Measurements from ENCODE around the gene PIP5K1B.

Gene PIP5K1B

DNA sequence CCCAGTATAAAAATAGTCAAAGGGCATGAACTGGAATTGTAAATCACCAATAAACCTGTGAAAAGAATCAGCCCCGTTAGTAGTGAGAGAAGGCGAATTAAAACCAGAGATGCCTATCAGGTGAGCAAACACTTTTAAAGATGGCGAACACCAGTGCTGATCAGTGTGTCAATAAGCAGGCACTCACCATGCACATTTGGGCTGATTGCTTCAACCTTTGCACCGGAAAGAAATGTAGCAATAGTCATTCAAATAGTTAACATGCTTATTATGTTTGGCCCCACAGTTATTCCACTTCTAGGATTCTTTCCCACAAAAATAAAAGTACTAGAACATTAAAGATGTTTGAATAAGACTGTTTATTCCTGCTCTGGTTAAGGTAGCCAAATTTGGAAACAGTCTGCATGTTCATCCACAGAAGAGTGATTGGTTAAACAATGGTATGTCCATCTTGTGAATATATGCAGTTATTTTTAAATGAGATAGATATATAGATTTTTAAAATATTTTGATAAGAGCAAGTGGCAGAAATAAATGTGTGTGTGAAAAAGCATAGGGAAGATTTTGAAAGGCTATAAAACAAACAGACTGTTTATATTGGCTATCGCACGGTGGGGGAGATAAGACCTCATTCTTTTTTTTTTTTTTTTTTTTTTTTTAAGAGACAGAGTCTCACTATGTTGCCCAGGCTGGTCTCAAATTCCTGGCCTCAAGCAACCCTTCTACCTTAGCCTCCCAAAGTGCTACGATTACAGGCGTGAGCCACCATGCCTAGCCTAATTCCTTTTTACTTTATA, 112.2 kb downstream of the PIP5K1B start:
- DNase-seq (ENCODE audit: low read depth in 3 of 3): no peak

DNA sequence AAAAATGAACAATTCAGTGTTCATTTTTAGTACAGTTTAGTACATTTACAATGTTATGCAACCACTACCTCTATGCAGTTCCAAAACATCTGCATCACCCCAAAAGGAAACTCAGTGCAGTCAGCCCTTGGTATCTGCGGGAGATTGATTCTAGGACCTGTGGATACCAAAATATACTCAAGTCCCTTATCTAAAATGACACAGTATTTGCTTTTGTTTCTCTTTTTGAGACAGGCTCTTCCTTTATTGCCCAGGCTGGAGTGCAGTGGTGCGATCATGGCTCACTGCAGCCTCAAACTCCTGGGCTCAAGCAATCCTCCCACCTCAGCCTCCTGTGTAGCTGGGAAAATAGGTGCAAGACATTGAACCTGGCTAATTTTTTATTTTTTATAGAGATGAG, 114.0 kb downstream of the PIP5K1B start:
- no peak for DNase-seq (ENCODE audit: low read depth in 3 of 3)

DNA sequence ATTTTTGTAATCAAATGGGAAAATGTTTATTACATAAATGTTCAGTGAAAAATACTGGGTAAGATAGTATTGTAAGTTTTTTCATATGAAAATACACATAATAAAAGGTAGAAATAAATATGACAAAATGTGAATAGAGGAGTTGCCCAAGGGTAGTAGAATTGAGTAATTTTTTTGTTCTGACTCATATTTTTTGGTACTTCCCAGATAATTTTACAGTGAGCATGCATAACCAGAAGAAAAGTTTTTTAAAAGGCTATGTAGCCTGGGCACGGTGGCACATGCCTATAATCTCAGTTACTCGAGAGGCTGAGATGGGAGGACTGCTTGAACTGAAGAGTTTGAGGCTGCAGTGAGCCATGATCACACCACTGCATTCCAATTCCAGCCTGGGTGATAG, 116.9 kb downstream of the PIP5K1B start:
- no peak for DNase-seq (ENCODE audit: low read depth in 3 of 3)

DNA sequence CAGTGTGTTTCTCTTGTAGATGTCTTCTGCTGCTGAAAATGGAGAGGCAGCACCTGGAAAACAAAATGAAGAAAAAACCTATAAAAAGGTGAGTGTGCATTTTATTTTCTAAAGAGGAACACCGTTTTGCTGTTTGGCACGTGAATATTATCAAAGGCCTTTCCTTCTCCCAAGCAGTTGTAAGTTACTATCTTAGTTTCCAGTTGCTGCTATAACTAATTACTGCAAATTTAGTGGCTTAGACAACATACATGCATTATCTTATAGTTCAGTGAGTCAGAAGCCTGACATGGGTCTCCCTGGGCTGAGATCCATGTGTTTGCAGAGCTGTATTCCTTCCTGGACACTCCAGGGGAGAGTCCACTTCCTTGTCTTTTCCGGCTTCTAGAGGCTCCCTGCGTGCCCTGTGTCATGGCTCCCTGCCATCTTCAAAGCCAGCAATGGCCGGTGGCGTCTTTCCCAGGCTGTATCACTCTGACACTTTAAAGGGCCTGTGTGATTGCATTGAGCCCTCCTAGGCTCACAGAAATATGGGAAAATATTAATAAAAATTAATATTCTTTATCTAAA, 117.6 kb downstream of the PIP5K1B start:
- DNase-seq (ENCODE audit: low read depth in 3 of 3): no peak

DNA sequence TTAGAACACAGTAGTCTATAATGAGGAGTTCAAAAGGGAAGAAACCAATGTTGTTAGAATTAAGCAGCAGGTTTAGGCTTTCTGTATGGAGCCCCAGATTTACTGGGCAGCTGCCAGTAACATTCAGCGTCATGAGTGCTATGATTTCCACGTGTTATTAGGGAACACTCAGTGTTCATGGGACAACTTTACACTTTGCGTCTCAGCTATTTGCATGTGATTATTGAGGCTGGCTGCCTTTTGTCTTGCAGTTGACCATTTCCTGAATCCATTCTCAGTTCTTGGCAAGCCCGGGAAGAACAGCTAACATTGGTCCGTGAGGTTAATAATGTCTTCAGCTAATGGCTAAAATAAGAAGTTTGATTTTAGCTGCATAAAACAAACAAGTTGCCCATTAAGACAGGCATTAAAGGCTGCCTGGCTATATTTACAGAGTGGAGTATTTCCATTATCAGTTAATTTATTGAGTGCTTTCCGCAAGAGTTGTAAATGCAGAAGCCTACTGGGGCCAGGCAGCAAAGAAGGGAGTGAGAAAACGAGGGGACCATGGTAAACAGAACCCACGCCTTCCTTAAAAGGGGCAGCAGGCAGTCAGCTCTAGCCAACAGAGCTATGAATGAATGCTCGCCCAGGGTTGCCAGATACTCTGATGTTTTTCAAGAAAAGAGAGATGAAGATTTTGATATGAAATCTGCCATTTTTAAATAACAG, 120.9 kb downstream of the PIP5K1B start:
- DNase-seq (ENCODE audit: low read depth in 3 of 3): no peak

DNA sequence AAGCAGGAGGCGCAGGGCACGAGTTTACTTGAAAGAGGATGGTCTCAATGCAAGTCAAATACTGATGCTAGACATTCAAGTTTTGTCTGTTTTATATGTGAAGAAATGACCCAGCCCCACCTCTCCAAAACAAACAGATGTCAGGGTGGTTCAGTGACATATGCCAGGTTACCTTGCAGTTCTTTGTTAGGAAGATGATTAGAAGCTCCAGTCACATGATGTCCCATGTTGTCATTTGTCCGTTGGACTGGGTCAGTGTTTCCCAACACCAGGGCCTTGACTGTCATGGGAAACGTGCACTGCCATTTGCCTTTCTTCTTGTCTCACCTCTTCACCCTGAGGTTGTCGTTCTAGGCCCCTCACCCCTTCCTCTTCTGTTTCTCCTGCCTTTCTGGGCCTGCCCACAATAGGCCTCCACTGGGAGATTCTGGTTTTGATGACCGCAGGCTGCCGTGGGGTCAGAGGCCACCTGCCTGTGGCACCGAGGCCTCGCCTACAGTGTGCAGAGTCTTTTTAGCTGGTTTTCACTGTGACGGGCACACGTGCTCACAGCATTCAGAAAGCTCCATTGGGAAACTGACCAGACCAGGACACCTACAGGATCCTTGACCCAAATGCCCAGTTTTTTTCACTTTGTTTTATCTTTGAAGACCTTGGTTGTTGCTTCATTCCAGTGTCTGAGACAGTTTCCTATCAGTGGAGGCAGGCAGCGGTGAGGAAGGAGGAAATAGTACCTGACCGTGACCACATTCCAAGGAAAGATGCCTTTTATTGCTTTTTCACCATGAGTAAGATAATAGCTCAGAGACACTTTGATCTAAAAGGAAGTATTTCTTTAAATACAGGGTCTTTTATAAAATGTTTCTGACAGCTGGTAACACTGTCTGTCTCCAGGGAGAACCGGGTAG, 123.1 kb downstream of the PIP5K1B start:
- DNase-seq (ENCODE audit: low read depth in 3 of 3): no peak

DNA sequence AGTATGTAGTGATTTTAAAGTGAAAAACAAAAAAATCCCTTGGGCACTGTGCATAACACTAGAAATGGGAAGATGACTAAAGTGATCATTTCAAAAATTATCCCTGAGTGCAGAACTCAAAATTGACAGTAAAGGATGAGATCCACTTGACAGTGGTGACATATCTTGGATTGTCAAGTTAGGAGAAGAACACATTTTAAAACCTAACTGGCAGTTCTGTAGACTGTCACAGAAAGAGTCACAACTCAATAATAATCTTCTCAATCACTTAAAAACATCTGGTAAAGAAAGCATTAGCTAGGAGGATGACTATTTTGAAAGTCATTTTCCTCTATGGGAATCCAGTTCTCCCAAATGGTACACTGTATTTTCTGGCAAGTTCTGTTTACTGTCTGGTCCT, 127.1 kb downstream of the PIP5K1B start:
- no peak for DNase-seq (ENCODE audit: low read depth in 3 of 3)

DNA sequence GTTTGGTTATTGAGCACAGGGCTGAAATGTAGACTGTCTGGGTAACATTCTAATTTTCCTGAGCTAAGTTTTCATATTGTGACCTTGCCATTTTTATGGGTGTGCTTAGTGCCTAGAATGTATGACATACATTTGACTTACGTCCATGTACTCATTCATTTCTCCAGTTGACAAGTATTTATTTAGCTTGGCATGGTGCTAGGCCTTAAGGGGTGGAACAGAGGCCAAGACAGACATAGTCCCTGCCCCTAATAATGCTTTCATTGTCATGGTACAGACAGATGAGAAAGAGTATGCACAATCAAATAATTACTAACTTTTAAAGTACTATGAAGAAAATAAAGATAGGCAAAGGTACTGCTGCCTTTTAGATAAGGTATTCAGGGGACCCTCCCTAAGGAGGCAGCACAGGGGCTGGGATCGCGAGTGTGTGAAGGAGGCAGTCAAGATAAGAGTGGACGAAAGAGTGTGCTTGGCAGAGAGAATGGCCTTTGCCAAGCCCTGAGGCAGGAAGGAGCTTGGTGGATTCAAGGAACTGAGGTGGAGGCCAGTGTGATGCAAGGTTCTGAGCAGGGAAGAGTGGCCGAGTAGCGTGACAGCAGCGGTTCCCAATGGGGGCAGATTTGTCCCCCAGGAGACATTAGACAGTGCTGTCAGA, 128.0 kb downstream of the PIP5K1B start:
- no peak for DNase-seq (ENCODE audit: low read depth in 3 of 3)

DNA sequence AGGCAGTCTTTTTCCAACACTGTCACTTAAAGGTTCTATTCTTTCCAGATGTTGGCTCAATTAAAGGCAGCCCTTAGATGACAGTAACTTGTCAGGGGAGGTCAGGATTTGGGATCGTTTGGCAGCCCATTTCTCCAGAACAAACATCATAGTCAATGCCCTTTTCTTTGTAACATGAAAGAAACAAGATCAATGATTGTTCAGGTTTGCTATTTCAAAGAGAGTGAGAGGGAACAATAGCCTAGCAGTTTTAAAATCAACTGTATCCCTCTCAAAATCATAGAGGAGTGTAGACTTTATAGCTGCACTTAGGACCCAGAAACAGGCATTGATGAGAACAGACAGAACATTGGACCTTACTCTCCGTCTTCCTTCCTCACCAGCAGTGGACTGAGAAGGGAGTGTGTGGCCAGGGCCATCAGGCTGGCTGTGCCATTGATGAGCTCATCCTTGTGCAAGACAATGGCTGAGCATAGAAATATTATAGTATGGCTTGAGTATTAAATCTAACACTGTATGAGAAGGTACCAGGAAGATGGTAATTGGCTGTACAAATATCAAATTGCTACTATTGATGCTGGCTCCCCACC, 130.0 kb downstream of the PIP5K1B start:
- DNase-seq (ENCODE audit: low read depth in 3 of 3): no peak

DNA sequence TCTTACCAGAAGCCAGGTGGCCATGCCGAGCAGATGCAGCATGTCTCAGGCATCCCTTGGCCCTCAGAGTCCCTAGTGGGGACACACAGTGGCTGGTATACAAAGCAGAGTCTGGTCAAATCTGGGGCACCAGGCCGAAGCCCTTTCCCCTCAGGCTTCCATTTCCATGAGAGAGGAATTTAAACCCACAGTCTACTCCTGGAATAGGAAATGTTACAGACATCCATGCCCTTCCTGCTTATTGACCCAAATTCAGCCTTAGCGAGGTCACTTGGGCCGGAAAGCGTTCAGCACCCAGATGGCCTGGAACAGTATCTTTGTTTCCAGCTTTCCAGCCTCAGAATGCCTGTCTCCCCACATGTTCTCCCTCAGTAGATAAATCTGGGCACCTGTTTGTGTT, 131.7 kb downstream of the PIP5K1B start:
- no peak for DNase-seq (ENCODE audit: low read depth in 3 of 3)

DNA sequence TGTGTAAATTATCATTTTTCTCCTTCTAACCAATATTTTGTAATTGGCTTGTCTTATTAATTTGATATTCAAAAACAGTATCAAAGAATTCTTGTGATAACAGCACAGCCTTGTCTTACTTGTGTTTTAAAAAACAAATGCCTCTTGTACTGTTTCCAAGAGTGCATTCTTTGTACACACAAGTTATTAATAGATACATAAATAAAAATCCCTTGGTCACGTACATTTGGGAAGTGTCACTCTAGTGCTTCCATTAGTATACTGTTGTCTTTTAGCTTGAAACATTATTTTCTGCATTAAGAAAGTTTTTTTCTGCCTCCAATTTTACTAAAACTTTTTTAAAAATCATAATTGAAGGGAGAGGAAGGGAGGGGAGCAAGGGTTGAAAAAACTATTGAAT, 133.2 kb downstream of the PIP5K1B start:
- no peak for DNase-seq (ENCODE audit: low read depth in 3 of 3)

DNA sequence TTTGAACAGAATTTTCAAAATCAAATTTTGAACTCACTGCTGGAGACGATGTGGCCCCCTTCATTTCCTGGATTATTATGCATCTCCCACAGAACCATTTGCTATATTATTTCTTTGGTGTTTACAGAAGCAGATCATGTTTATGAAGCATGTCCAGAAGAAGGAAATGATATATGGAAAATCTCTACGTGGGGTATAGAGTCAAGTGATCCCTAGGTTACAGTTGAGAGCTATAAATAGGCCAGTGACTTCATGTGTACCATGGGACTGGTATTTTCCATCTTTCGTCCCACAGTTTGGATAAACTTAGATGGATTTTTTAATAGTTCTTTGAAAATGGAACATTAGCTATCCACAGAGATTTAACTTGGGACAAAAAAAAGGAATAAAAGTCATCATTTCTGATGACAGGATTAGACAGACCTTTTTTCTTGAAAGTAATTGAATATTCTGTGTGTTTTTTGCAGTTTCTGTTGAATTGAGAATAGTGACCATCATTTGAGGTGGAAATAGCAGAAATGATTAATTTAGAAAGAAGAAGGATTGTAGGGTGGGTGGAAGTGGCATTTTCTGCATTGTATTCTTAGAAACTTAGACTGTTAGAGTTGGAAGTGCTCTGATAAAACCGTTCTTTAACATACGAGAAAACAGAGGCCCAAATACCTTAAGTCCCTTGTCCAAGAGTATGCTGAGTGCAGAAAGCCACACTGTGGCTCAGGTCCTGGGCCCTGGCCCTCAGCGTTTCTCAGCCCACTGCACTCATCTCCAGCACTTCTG, 136.4 kb downstream of the PIP5K1B start:
- DNase-seq (ENCODE audit: low read depth in 3 of 3): no peak

DNA sequence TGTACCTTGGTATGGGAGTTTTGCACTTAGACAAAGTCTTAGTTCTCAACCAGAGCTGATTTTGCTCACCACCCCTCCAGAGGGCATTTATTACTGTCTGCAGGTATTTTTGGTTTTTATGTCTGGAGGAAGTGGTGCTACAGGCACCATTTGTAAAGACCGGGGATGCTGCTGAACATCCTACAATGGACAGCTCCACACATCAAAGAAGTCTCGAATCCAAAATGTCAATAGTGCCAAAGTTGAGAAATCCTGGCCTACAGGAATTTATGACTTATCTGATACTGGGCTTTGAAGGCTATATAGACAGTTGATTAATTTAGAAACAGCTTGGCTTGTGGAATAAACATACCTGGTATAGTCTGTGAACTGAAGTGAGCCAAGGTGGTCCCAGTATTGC, 137.5 kb downstream of the PIP5K1B start:
- no peak for DNase-seq (ENCODE audit: low read depth in 3 of 3)

DNA sequence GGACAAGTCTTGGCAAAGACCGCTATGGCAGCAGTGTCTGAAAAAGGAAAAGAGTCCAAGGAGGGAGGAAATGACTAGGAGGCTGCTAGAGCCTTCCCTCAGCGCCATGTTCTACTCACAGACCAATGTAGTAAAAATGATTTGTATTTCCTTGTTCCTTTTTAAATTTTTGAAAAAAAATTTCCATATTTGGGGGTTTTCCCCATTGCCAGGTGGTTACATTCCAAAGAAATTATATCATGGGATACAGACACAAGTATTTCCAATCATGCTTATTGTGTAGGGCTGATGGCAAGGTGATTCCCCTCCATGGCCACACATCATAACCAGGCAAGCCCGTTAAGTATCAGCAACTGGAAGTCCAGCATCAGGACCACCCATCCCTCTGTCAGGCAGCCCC, 138.2 kb downstream of the PIP5K1B start:
- DNase-seq (ENCODE audit: low read depth in 3 of 3): no peak

DNA sequence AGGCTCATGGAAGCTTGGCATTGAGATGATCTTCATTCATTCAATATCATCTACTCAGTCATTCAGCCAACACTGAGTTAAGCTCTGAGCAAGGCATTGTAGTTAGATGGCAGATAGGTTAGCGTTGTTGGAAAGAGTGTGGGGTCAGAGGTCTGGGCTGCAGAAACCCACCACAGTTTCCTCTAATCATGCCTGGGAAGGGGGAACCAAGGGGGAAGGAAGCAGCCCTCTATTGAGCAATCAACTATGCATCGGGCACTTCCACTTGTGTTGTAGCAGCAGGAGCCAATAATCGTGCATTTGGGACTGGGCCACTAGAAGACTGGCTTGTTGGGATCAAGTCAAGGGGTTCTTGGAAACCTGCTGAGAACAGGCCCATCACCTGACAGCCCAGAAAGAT, 139.1 kb downstream of the PIP5K1B start:
- DNase-seq (ENCODE audit: low read depth in 3 of 3): no peak

DNA sequence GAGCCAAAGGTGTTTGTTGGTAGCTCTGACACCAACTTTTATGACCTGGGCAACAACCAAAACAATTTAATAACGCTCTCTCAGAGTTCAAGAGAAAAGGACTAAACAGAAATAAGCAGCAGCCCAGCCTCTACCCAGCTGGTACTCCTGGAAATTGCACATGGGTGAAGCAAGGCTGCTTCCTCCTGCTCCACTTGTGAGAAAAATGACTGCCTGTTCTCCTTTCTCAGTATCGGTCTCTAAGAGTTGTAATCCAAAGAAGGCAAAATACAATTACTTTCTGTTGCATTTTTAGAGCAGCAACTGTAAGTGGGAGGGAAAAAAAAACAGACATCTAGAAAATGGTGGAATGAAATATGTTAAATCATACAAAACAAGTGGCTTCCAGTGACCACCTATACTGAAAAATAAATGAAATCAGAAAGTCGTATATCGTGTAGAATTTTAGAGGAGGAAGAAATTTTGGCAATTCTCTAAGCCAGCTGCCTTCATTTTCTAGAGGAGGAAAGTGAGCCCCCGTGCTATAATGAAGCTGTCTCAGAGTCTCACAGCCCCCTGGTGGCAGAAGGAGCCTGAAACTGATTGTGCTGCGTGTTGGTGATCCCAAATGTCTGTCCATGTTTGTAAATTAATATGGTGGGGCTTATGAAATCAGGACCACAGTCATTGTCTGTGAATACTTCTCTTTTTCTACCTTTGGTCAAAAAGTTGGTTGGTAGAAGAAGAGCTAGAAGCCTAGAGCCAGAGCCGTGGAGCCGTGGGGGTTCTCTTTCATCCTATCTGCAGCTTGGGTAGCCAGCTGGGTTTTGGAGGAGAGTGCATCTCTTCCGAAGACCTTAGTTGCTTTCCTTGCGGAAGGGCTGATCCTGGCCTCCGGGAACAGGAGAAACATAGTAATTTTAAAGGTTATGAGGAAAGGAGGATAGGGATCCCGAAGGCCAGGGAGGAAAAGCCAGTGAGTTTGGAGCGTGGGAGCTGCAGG, 139.9 kb downstream of the PIP5K1B start:
- DNase-seq (ENCODE audit: low read depth in 3 of 3): no peak

DNA sequence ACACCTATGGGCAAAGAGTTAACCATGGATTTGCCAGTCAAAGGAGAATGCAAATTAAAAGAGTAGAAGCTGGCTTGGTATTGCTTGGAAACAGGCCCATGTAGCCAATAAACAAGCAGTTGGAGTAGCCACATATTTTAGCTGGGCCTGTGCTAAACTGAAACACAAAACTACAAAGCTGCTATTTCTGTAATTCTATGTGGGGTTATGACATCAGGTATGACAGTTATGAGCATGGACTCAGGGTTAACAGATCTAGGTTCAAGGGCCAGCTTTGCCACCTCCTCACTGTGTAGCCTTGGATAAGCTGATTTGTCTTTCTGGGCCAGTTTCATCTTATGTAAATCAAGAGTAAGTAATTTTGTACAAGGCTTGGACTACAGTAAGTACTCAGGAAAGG, 142.7 kb downstream of the PIP5K1B start:
- no peak for DNase-seq (ENCODE audit: low read depth in 3 of 3)

DNA sequence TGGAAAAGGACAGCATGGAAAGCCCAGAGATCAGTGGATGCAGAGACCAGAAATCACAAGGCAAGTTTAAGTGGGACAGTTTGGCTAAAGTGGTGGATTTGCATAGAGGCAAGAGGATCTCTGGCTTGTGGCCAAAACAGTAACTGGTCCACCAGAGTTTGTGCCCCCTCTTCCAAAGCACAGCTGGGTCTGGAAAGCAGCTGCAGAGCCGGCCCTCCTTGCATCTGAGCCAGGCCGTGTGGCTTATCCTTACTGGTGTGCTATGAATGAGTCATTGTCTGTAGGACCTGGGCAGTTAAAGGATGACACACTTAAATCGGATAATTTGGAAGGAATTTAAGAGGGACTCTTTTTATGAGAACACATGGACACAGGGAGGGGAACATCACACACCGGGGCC, 146.6 kb downstream of the PIP5K1B start:
- DNase-seq (ENCODE audit: low read depth in 3 of 3): no peak

DNA sequence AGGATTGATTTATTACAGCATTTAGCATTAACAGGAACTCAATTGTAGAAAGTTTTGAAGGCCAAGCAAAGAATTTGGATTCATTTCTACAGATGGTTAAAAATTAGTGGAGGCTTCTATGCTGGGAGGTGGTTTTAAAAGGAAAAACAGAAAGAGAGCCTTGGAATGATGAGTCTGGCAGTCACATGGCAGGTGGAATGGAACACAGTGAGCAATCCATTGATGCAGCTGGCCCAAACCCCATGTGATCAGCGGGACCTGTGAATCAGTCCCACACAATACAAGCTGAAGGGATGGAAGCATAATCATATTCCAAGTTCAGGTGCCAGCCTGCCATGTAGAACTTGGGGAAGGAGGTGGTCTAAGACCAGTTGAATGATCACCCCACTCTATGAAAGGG, 147.9 kb downstream of the PIP5K1B start:
- no peak for DNase-seq (ENCODE audit: low read depth in 3 of 3)
